NCI-H526 (cell line): Measurements from ENCODE around the gene ARSB.

Experiments used
- DNase-seq, 2 experiments: peaks; one replicate each; lab custom pipeline; 2025; lab: John Stamatoyannopoulos, UW

Gene ARSB

GRCh38 chr5:78985116-78985724 is at the start of gene ARSB:
Gene ARSB (minus strand): TSS chr5:78985310. CDS start chr5:78985248, 62 bp downstream.
- peak; percentile 42 to 71 for DNase-seq

DNA sequence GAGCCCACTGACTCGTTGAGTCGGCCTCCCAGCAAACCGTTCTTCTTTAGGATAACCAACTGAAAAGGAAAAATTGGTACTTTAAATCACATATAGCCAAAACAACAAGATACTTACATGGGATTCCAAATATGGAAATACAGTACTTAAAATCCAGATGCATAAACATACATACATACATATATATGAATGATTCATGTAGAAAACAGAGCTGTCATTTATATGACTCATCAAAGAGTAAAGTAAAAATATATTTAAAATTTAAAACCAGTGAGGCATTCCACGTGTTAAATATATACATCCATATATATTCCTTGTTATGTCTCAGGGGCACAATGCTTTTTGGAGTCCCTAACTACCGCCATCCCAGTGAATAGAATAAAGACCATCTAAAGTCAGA is 47.7 kb upstream of the ARSB start:
- no peak for DNase-seq

GRCh38 chr5:79032031-79032695 is 47.1 kb upstream of the ARSB start:
- peak; percentile 24 to 57 for DNase-seq

GRCh38 chr5:79031485-79031867 is 46.4 kb upstream of the ARSB start:
- no peak for DNase-seq

- peak in 1 of 2 experiments; percentile 5 for DNase-seq
Measured at GRCh38 chr5:79030663-79031484, 45.8 kb upstream of the ARSB start.

- DNase-seq, result peak; percentile 2 to 50
Measured at GRCh38 chr5:79025054-79025472, 40.0 kb upstream of the ARSB start.

- DNase-seq, result no peak
Measured at GRCh38 chr5:79023947-79024346, 38.8 kb upstream of the ARSB start.

DNA sequence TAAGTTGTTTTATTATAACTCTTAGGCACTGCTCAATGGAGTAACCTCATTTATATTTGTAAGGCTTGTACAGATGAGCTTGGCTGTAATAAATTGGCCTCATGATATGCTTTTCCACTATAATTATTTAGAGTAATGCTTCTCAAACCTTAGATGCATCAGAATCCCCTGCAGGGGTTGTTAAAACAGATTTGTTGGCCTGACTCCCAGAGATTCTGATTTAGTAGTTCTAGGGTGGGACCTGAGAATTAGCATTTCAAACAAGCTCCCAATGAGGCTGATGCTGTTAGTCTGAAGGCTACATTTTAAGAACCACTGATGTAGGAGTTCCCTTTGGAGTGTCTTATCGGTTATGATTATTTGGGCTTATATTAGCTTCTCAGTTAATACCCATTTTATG is 38.2 kb upstream of the ARSB start:
- DNase-seq, result no peak

DNA sequence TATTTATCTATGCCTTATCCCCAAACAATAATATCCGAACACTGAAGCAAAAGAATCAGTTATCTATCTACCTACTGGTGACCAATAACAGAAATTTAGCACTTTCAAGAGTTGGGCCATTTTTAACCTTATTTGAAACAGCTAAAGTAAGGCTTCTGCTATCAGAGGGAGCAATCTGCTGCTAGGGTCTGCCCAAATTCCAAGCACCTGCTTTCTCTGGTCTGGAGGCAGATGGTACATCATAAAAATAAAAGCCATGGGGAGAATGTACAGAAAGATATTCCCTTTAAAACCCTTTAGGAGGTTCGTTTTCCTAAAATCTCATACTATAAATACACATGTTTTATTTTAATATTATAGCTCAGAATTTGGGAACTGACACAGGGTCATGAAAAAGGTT is 37.7 kb upstream of the ARSB start:
- DNase-seq, result no peak

- peak in 1 of 2 experiments; percentile 12 for DNase-seq
Measured at GRCh38 chr5:79021753-79022152, 36.6 kb upstream of the ARSB start.

GRCh38 chr5:79020861-79021561 is 35.9 kb upstream of the ARSB start:
- DNase-seq, result peak; percentile 25 to 59

GRCh38 chr5:79014631-79015030 is 29.5 kb upstream of the ARSB start:
- DNase-seq, result no peak

- no peak for DNase-seq
Measured at GRCh38 chr5:79011869-79012268, 26.8 kb upstream of the ARSB start.

GRCh38 chr5:79011219-79011836 is 26.2 kb upstream of the ARSB start:
- DNase-seq, result no peak

DNA sequence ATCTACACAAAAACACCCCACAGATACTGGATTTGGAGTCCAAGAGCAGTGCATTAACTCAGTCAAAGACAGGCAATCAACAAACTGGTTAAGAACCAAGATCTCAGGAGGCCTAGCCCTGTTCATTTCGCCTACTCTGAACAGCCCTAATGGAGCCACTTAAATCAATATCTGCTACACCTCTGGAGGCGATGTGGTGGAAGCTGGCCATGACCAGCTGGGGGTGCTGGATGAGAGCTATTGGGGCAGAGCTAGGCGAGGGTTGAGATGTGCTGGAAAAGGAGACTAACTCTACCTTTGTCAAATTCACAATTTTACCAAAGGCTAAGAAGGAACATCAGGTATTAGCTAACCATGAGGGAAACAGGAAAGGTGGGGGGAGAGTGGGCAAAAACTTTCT is 23.3 kb upstream of the ARSB start:
- DNase-seq, result no peak

DNA sequence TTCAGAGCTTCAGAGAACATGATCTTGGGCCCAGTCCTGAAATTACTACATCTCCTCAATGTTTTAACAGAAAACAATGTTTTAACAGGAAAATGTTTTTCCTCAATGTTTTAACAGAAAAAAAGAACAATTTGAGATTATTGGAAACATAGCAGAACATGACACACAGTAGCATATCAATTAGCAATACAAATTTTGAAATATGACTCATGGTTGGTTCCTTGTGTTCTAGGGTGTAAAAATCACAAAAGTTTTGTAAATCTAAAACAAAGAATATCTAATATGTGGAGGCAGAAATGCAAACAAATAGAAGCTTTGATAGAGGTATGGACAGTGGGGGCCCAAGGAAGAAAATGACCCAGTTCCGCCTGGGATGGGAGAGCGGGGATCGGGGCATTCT is 22.8 kb upstream of the ARSB start:
- no peak for DNase-seq

DNA sequence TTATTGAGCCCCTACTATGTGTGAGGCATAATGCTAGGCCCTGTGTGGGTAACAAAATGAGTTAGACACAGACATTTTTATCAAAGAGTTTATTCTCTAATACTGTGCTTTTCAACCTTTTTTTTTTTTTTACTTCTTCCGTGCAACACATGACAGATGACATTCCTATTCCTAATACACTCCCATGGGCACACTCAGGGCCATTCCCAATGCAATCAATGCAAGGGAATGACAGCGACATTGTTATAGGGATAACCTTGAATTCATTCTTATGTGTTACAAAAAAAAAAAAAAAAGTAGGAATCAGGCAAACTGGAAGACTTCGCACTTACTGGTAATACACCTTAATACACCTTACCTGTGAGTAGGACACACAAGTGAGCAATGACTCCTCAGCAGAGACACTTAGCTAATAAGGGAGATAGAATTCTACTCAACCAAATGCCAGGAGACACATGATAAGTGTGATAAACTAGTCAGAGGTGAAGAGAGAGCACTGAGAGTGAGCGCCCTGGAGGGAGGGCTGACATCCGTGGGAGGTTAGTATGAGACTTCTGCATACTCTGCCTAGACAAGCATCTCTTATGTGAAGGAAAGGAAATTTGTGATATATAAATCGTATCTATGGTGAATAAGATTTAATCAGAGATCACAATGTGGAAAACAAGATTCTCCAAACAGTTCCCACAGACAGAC is 21.0 kb upstream of the ARSB start:
- DNase-seq, result no peak

DNA sequence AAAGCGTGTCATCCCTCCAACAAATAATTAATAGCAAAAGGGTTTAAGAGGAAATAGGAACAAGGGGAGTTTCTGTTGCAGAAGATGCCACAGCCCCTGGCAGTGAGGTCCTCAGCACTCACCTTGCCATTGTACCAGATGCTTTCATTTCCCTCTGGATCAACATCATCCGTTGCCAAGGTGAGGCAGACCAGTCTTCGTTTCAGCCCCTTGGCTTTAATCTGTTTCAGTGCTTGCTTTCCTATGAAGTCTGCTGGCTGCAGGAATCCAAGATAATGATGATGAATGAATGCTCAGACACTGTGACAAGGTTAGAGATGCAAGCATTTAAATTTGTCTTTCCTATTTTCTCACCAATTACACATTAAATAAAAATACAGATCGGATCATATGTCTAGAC is 20.0 kb upstream of the ARSB start:
- no peak for DNase-seq

DNA sequence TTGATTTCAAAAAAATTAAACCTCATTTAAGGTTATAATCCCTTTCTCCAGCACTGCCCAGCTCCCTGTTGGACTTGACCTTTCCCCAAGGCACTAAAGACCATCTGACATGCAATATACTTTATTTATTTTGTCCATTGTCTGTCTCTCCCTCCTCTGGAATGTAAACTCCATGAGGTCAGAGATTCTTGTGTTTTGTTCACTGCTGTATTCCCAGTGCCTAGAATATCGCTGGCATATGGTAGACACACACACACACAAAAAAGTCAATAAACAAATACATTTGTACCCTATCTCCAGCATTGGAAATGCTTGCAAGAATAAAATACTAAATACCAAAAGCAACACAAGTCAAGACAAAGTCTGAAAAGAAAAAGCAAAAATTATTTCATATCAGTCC is 17.3 kb upstream of the ARSB start:
- no peak for DNase-seq

GRCh38 chr5:79001471-79001870 is 16.4 kb upstream of the ARSB start:
- DNase-seq, result no peak

GRCh38 chr5:78997090-78997489 is 12.0 kb upstream of the ARSB start:
- no peak for DNase-seq
